Hypothalamus (tissue), 51 donors: Measurements from ENCODE around the gene ZMIZ1.

Experiments used
- DNase-seq, 51 donors: peaks; one replicate each; lab custom pipeline; 2025; lab: John Stamatoyannopoulos, UW

ZMIZ1 gene

DNA sequence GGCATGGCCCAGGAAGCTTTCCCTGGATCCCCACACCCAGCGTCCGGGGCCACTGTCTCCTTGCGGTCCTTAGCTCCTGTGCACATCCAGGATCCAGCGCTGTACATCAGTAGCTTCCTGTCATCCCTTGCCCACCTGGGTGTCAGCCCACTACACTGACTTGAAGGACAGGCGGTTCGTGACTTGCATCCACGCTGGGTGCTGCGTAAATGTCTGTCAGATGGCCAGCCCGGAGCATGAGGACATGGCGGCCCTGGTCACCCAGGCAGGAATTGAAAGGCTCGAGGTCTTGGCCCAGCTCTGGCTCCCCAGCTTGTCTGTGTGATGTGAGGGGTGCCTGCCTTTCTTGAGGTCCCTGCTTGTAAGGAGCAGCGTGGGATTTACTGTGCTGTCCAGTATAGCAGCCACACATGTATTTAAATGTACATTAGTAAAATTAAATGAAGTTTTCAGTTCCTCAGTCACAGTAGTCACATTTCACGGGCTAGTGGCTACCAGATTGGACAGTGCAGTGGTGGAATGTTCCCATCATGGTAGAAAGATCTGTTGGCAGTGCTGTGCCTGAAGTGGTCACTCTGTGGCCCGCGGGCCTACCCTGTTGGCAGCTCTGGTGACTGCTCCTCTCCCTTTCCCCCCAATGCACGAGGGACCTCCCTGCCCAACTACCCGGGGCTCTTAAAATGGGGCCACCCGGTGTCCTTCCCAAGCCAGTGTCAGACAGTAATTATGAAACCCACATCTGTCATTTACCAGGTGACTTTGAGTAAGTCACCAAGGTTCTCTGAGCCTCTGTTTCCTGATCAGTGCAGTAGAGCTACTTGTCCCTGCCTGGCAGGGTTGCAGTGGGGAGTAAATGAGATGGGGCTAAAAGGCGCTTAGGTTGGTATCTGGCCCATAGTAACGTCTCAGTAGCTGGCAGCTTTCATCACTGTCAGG, 180.7 kb downstream of the ZMIZ1 start:
- no peak for DNase-seq

DNA sequence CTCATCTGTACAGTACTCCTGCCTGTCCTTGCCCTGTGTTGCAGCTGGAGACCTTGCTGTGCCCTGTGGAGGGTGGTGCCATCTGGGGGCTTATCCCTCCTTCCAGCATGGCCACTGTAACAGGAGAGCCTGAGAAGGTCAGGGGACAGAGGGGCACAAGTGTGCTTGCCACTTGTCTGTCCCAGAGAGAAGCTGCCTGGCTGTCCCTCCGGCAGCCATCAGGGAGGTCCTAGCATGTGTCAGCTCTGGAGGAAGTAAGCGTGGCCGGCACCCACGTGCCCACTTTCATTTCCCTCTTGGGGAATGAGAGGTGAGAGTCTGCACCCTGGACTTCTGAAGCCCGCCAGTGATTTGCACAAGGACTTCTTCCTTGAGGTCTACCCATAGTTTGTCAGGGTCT, 181.5 kb downstream of the ZMIZ1 start:
- peak in 24 of 51 donors; percentile 26 to 63 (median 40) for DNase-seq

DNA sequence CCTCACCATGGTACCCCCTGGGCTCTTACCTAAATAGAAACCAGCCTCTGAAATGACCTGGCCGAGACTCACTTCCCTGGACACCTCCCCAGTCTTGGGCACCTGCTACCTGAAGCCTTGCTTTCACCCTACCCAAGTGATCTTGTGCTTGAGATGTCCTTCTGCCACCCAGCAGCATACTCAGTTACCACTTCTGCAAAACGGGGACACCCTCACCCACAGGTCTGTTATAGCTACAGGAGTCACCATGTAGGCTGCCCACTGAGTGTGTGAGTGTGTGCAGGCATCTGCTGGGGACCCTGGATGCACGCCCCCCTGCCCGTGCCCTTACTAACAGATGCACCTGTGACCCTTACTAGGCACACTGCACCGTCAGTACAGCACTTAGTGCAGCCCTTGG, 183.7 kb downstream of the ZMIZ1 start:
- DNase-seq = no peak

DNA sequence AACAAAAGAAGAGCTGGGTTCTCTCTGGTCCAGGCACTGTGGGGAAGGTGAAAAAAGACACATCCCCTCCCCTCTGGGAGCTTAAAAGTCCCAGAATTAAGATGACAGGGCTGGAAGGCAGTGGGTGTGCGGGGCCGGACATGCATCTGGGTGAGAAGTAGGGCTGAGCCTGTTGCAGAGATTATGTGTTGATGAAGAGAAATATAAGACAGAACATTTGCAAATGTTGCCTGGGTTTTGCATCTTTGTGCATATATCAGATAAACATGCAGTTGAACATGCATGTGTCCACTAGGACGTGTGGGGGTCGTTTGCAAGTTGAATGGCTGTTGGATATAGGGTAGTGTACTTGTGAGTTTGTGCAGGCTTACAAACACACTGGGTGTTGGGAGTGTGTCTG, 184.2 kb downstream of the ZMIZ1 start:
- DNase-seq = no peak

DNA sequence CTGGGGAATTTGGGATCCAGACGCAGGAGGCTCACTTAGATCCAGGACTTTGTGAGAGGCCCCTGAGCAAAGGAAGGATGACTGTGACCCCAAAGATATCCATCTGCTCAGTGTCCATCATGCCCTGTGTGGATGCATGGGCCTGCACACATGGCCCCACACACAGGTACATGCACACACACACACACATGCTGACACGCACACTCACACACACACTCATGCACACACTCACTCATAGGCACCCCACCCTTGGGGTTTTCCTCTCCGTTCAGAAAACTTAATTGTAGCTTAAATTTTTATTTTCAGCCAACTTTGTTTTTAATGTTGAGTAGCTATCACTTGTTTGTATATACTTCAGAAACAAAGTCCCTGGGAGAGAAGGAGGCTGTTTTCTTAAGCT, 184.9 kb downstream of the ZMIZ1 start:
- no peak for DNase-seq

DNA sequence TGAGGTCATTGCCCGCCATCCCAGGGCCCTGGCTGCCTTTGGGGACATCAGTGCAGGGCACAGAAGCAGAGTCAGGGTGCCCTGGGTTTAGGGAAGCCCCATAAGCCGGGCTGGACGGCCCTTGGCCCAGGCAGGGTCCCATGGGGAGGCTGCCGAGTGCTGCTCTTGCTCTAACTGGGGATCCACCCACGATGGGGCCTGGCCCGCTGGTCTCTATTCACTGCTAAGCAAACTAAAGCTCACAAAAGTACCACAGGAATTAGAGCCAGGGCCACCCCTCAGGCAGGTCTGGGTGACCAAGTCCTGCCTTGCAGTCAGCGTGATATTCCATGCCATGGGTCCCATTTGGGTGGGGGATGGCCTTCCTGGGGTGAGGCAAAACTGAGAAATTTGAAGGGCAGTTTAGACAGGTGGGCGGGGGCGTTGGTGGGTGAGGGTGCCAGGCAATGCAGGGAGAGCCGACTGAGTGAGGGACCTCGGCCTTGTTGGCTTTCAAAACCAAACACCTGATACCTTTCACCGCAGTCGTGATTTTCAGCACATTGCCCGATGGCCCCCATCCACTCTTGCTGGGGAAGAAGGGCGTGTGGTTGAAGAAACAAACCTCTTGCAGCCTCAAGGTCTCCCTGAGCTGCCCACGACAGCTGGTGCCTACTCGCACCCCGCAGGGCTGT, 185.7 kb downstream of the ZMIZ1 start:
- peak in 1 of 51 donors; percentile 40 for DNase-seq

DNA sequence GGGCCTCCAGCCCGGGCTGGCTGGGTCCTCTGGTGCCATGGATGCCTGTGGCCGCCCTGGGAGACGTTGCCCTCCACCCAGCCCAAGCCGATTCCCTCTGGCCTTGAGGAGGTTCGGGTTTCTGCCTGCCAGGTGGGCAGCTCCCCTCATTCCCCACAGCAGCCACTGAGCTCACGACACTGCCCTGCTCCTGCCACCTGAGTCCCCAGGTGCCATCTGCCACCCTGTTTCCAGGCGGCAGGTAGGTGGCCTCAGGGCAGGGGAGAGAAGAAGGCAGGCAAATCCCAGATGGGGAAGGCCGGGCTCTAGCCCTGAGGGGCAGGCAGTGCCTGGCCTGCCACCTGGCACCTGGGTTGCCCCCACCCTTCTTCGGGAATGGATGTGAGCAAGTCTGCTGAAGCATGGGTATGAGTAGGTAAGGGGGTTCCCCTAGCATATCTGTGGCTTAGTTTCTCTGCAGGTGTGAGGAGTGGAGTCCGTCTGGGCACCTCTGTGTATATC, 186.3 kb downstream of the ZMIZ1 start:
- DNase-seq = no peak

DNA sequence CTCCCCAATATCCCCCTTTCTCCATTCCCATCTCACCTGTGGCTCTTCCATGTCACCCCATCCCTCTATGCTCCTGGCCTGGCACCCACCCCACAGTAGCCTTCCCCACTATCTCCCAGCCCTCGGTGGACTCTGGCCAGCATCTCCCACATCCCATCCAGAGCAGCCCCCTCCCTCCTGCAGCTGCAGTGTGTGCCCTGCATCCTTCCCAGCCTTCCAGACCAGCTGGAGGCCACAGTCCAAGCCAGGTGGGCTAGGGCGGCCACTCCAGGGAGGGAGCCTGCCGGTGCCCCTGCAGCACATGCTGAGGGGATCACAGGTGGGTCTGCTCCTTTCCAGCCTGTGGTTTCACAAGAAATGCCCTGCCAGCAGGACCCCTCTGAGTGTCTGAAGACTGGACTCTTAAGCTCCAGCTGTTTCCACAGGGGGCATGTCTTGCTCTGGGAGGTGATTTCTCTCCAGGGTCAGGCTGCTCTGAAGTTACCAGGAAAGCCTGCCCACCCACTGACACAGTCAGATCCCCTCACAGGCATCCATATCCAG, 187.6 kb downstream of the ZMIZ1 start:
- DNase-seq = no peak

DNA sequence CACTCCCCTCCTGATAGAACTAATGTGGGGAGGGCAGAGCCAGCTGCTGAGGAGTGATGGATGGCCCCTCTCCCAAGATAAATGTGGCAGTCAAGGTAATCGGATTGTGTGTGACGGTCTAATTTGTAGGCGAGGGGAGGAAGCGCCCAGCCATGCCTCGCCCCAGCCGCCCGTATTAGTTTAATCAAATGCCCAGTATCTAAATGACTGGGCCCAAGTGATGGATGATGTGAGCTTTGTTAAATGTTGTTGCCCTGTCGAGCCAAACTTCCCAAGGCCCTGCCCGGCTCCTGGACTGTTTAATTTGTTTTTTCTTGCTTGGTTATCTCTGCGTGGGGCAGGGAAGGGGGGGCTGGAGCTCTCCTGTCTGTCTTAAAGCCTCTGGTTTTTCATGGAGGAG, 190.1 kb downstream of the ZMIZ1 start:
- DNase-seq = no peak

DNA sequence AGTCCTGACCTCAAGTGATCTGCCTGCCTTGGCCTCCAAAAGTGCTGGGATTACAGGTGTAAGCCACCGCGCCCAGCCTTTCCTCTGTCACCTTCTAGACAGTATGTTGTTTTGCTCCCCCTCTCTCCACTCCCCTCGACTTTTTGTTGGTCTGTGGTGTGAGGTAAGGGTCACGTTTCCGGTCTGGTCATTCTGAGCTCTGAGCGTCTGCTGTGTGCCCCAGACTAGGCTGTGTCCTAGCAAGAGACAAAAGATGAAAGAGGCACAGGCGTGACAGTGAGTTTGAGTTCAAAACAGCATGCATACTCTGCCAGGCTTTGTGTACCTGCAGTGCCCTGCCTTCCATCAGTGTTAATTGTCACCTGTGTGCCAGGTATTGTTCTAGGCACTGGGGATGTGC, 191.1 kb downstream of the ZMIZ1 start:
- no peak for DNase-seq

DNA sequence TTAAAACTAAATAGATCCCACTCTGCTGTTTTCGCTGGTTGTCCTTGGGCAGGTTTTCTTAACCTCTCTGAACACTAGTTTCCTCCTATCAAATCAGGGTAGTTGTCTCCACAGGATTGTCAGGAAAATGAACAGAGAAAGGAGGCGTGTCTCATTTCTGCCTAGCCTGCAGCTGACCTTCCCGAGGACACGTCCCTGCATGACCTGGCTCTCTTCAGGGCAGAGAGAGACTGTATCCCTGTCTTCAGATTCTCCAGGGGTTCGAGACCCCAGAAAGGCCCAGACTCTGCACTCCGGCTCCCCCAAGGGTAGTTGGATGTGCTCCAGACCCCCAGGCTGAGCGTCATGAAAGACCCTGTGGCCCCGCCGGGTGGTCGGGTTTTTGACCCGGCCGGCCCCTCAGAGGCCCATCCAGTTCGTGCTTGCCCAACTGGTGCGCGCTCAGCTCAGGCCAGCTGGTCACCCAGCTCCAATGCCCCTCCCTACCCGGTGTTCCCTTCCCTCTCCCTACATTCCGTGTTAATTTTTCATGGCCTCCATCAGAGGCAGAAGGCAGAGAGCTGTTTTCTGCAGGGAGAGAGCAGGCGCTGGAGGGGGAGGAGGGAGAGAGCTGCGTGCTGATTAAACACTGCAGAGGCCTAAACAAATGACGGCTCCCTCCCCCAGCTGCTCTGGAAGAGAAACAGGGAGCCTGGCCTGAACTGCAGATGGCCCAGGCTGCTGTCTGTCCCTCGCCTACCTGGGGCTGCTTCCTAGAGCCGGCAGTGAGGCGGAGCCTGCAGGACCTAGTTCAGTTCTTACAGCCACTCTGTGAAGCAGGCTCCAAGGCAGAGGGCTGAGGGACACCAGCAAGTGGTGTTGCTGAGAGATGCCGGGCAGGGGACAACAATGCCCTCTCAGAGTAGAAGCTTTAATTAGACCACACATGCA, 192.3 kb downstream of the ZMIZ1 start:
- peak in 22 of 51 donors; percentile 25 to 85 (median 52) for DNase-seq

DNA sequence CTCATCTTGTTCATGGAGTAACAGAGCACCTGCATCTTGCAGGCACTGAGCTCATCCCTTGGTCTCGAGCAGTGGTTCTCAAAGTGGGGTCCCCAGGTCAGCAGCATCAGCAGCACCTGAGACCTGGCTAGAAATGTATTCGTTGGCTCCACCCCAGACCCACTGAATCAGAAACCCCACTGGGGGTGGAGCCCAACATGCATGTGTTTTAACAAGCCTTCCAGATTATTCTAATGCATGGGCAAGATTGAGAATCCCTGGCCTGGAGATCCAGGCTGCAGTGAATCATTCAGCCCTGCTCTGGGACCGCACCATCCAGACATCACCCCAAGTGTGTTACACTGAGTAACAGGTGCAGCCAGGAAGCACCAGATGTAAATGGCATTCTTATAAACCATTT, 193.4 kb downstream of the ZMIZ1 start:
- DNase-seq = no peak

DNA sequence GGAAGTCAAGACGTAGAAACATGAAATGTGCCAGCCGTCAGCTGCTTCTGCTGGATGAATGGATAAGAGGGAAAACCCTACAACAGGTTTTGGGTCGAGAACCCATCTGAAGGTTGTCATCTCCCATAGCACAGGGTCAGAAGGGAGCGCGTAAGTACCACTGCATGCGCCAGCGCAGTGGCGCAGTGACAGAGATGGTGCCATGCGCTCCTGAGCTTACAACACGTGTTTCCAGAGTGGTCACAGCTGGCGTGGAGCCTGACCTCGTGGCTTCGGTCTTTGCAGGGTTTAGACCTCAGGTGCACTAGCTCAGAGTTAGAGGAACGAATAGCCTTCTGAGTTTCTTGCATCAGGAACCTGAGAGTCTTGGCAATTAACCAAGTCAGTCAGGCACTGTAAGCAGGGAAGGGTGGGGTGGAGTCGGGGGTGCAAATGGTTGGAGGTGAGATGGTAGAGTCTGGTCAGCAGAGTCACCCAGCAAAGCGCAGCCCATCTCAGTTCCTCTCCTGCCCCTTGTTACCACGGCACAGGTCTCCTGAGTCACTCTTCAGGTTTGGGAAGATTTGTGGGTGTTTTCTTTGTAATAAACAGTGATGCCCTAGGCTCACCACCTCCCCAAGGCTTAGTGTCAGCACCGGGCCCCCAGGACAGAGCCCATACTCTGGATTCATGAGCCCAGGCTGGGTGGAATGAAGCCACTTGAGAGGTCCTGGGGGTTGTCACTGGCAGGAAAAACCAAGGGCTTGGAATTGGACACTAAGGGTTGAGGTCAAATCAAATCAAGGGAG, 194.4 kb downstream of the ZMIZ1 start:
- DNase-seq = no peak

DNA sequence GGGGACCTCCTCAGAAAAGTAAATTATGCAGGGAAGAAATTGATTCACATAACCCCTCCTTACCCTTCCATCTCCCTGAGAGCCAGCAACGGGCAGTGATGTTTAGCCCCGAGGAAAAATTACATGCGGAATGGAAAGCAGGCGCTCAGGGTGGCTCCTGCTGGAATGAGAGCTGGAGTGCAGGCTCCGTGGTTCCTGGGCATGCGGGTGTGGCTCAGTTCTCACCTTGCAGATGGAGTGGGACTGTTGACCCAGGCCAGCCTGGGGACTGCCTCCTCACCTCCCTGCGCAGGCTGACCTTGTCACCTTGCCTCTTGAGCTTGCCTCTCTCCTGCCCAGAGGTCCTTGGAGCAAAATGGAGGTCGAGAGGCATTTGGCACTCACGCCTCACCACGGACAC, 195.2 kb downstream of the ZMIZ1 start:
- DNase-seq = no peak

DNA sequence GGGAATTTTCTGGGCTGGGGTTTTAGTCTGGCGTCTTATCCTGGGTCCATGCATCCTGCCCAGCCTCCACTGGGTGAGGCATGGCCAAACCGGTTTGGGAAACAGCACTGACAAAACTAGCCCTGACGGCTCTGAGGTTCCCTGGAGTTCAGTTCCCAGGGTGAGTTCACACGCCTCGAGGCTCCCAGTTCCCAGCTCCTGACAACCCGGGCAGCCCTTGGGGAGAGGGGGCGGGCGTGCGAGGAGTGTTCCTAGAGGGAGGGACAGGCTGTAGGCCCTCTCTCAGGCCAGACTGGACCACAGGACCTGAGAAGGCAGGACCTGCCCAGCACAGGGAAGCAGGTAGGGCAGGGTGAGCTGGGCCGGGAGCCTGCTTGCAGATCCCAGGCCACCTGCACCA, 196.2 kb downstream of the ZMIZ1 start:
- no peak for DNase-seq

DNA sequence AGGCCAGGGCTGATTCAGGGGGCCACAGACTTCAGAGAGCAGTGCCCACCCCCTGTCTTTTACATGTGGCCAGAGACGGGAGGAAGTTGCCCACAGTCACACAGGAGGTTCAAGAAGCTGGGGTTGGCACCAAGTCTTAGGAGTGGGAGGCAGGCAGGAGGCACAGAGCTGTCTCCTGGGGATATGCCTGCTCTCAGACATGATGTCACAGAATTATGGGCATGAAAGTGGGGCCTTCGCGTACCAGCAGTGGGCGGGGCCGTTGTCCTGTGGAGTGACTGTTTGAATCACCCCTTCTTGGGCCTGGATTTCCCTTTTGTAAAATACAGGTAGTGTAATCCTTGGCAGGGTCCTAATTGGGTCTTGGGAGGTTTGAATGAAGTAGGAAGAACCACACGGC, 197.3 kb downstream of the ZMIZ1 start:
- peak in 1 of 51 donors; percentile 39 for DNase-seq

DNA sequence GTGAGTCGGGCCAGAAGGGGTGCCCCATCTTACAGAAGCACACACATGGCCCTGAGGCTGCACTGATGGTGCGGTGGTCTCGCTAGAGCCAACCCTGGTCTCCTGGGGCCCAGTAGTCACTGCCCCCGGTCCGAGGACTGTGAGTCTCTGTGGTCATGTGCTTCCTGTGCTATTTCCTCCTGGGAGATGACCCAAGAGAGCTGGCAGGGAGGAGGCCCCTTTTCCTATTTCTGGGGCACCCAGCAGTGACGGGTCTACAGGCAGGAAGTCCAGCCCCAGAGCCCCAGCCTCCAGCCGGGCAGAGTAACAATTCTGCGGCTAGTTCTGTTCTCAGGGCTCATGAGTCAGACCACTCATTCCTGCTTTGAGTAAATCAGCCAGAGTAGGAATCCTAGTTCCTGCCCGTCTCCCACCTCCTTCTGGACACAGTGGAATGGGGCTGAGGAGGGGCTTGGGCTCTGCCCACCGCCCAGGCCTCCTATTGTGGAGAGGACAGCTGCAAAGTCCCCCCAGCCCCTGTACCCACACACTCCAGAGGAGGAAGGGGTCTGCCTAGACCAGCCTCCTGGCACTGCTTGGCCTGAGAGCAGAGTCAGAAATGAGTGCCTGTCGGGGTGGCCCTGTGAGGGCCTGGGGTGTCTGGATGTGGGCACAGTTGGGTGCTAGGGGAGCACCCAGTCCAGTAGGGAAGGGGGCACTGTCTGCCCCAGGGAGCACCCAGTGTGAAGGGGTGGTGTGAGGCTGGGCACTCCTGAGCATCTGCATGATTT, 198.0 kb downstream of the ZMIZ1 start:
- DNase-seq = peak in 34 of 51 donors; percentile 25 to 82 (median 56)

DNA sequence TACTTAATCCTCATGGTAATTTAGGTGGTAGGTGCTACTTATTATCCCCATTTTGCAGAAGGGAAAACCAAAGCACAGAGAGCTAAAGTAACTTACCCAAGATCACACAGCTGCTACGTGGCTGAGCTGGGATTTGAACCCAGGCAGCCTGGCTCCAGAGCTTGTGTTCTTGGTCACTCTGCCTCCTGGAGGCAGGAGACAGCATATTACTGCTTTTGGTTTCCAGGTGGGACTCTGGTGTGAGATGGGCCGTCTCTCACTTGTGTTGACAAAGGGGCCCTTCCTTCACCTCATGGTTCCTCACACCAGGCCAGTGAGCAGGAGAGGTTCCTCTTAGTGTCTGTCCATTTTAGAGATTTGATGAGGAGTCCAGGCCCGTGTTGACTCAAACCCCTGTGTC, 198.7 kb downstream of the ZMIZ1 start:
- no peak for DNase-seq

DNA sequence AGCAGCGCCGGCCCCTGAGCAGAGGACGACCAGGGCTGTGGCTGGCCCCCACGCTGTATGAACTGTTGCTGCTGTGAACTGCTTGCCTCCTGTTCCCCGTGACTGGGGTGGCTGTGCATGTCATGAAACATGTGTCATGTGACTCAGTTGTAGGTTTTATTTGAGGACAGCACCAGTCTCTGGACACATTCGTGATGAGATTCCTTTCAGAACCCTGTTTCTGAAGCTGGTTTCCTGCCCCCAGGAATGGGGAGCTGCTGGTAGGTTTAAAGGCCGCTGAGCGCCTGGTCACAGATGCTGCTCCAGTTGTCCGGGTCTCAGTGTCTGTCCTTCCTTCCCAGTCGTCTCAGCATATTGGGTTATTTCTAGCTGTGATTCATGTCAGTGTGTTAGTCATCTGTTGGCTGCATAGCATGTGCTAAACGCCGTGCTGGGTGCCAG, 199.4 kb downstream of the ZMIZ1 start:
- DNase-seq = peak in 1 of 51 donors; percentile 63
